ENCODE data around the gene C1orf94.

The C1orf94 gene, protein sequence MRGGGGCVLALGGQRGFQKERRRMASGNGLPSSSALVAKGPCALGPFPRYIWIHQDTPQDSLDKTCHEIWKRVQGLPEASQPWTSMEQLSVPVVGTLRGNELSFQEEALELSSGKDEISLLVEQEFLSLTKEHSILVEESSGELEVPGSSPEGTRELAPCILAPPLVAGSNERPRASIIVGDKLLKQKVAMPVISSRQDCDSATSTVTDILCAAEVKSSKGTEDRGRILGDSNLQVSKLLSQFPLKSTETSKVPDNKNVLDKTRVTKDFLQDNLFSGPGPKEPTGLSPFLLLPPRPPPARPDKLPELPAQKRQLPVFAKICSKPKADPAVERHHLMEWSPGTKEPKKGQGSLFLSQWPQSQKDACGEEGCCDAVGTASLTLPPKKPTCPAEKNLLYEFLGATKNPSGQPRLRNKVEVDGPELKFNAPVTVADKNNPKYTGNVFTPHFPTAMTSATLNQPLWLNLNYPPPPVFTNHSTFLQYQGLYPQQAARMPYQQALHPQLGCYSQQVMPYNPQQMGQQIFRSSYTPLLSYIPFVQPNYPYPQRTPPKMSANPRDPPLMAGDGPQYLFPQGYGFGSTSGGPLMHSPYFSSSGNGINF

GRCh38 chr1:34176830-34177603 is at the start of gene C1orf94:
TSS of gene C1orf94 (plus strand) at chr1:34176907. CDS start at chr1:34177790, 883 bp downstream.
- no peak within 1 kb of the TSS for H3K4me3 ChIP-seq (ENCODE audit: low read length)
- no peak within 1 kb of the TSS for H2AFZ ChIP-seq (ENCODE audit: low read depth, low read length)
- no peaks in the 10 kb centered on the region for H3K9me3 ChIP-seq (ENCODE audit: low read length)
- no peaks in the 10 kb centered on the region for H3K4me1 ChIP-seq (ENCODE audit: insufficient read depth, low read length)
- H3K36me3 ChIP-seq (ENCODE audit: insufficient read depth, low read length): no peaks in the 10 kb centered on the region
- peaks cover 28% of the 10 kb centered on the region for H3K27me3 ChIP-seq (ENCODE audit: insufficient read depth, low read length)

DNA sequence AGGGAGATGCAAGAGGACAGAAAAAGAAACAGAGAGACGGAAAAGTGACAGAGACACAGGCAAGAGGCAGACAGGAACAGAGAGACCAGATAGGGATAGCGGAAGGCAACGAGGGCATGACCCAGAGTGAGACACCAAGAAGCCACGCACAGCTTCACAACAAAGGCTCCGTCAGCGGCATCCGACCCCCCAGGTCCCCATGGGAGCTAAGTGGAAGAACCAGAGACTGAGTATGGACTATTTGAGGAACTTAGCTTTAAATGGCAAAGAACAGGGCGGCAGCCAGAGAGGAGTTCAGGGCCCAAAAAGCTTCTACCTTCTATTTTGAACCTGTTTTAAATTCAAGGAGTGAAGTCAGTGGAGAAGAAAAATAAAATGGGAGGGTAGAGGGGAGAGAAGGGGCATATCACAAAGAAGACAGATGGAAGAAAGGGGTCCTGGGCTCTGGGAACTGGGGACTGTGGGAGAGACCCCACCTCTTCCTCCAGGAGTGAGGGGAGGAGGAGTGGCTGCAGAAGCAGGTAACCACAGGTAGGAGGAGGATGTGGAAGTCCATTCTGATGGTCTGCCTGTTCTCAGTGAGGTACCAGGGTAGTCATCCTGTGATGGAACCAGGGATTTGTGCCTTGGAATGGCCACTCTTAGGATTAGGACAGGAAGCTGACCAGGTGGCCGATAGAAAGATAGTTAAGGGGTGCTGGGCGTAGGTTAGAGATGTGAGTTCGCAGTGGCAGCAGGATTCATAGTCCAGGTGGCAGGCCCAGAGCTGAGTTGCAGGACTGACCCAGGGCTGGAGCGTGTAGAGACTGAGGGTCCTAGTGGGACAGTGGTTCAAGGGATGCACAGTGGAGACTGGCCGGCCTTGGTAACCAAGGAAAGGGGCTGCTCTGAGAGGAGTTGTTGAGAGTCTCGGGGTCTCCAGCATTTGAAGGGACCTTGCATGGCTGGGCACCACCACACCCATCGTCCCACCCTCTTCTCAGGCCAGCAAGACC is 49.4 kb upstream of the C1orf94 start:
- Histone ChIP-seq H3K9me3 (ENCODE audit: low read length) (no peaks in the 10 kb centered on the region), H3K27me3 (ENCODE audit: insufficient read depth, low read length) (peaks cover 3% of the 10 kb centered on the region), H3K4me1 (ENCODE audit: insufficient read depth, low read length) (no peaks in the 10 kb centered on the region), H2AFZ (ENCODE audit: low read depth, low read length) (no peak overlapping the region), H3K4me3 (ENCODE audit: low read length) (no peak overlapping the region), H3K36me3 (ENCODE audit: insufficient read depth, low read length) (no peaks in the 10 kb centered on the region)

- H3K9me3 ChIP-seq (ENCODE audit: low read length): no peaks in the 10 kb centered on the region
- H3K4me3 ChIP-seq (ENCODE audit: low read length): no peak overlapping the region
- no peak overlapping the region for H2AFZ ChIP-seq (ENCODE audit: low read depth, low read length)
- peaks cover 3% of the 10 kb centered on the region for H3K27me3 ChIP-seq (ENCODE audit: insufficient read depth, low read length)
- H3K4me1 ChIP-seq (ENCODE audit: insufficient read depth, low read length): no peaks in the 10 kb centered on the region
- no peaks in the 10 kb centered on the region for H3K36me3 ChIP-seq (ENCODE audit: insufficient read depth, low read length)
Observed at GRCh38 chr1:34128186-34128889, 48.4 kb upstream of the C1orf94 start.

GRCh38 chr1:34129630-34130029 is 47.1 kb upstream of the C1orf94 start:
- Histone ChIP-seq H3K27me3 (ENCODE audit: insufficient read depth, low read length) (peaks cover 3% of the 10 kb centered on the region), H3K4me1 (ENCODE audit: insufficient read depth, low read length) (no peaks in the 10 kb centered on the region), H2AFZ (ENCODE audit: low read depth, low read length) (no peak overlapping the region), H3K4me3 (ENCODE audit: low read length) (no peak overlapping the region), H3K36me3 (ENCODE audit: insufficient read depth, low read length) (no peaks in the 10 kb centered on the region), H3K9me3 (ENCODE audit: low read length) (no peaks in the 10 kb centered on the region)

GRCh38 chr1:34130306-34130705 is 46.4 kb upstream of the C1orf94 start:
- Histone ChIP-seq H2AFZ (ENCODE audit: low read depth, low read length) (no peak overlapping the region), H3K4me3 (ENCODE audit: low read length) (no peak overlapping the region)

GRCh38 chr1:34131396-34132160 is 45.1 kb upstream of the C1orf94 start:
- Histone ChIP-seq H3K36me3 (ENCODE audit: insufficient read depth, low read length) (no peaks in the 10 kb centered on the region), H3K9me3 (ENCODE audit: low read length) (no peaks in the 10 kb centered on the region), H3K4me1 (ENCODE audit: insufficient read depth, low read length) (no peaks in the 10 kb centered on the region), H3K27me3 (ENCODE audit: insufficient read depth, low read length) (peaks cover 3% of the 10 kb centered on the region), H2AFZ (ENCODE audit: low read depth, low read length) (no peak overlapping the region), H3K4me3 (ENCODE audit: low read length) (no peak overlapping the region)

More at GRCh38 chr1:34130306-34130705, 46.4 kb upstream of the C1orf94 start:
- Histone ChIP-seq H3K4me1 (ENCODE audit: insufficient read depth, low read length) (no peaks in the 10 kb centered on the region), H3K9me3 (ENCODE audit: low read length) (no peaks in the 10 kb centered on the region), H3K27me3 (ENCODE audit: insufficient read depth, low read length) (peaks cover 3% of the 10 kb centered on the region), H3K36me3 (ENCODE audit: insufficient read depth, low read length) (no peaks in the 10 kb centered on the region)

DNA sequence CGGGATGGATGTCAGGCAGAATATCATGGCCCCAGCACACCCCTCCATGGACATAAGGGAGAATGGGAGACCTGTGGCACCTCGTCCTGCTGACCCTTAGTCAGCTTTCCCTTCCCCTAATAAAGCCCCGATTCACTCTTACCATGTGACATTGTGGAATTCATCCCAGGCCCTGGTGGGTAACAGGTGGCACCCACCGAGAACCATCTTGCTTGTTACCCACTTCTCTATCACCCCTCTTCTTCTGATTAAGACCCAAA is 44.6 kb upstream of the C1orf94 start:
- Histone ChIP-seq H3K4me1 (ENCODE audit: insufficient read depth, low read length) (no peaks in the 10 kb centered on the region), H3K36me3 (ENCODE audit: insufficient read depth, low read length) (no peaks in the 10 kb centered on the region), H2AFZ (ENCODE audit: low read depth, low read length) (no peak overlapping the region), H3K4me3 (ENCODE audit: low read length) (no peak overlapping the region), H3K27me3 (ENCODE audit: insufficient read depth, low read length) (no peaks in the 10 kb centered on the region), H3K9me3 (ENCODE audit: low read length) (no peaks in the 10 kb centered on the region)

GRCh38 chr1:34137411-34137810 is 39.3 kb upstream of the C1orf94 start:
- no peaks in the 10 kb centered on the region for H3K9me3 ChIP-seq (ENCODE audit: low read length)
- no peaks in the 10 kb centered on the region for H3K36me3 ChIP-seq (ENCODE audit: insufficient read depth, low read length)
- no peaks in the 10 kb centered on the region for H3K4me1 ChIP-seq (ENCODE audit: insufficient read depth, low read length)
- H3K4me3 ChIP-seq (ENCODE audit: low read length): no peak overlapping the region
- H2AFZ ChIP-seq (ENCODE audit: low read depth, low read length): no peak overlapping the region
- H3K27me3 ChIP-seq (ENCODE audit: insufficient read depth, low read length): peaks cover 3% of the 10 kb centered on the region

- peaks cover 3% of the 10 kb centered on the region for H3K27me3 ChIP-seq (ENCODE audit: insufficient read depth, low read length)
- no peak overlapping the region for H2AFZ ChIP-seq (ENCODE audit: low read depth, low read length)
- H3K9me3 ChIP-seq (ENCODE audit: low read length): no peaks in the 10 kb centered on the region
- no peak overlapping the region for H3K4me3 ChIP-seq (ENCODE audit: low read length)
- H3K36me3 ChIP-seq (ENCODE audit: insufficient read depth, low read length): no peaks in the 10 kb centered on the region
- no peaks in the 10 kb centered on the region for H3K4me1 ChIP-seq (ENCODE audit: insufficient read depth, low read length)
Observed at GRCh38 chr1:34140011-34140676, 36.6 kb upstream of the C1orf94 start.

DNA sequence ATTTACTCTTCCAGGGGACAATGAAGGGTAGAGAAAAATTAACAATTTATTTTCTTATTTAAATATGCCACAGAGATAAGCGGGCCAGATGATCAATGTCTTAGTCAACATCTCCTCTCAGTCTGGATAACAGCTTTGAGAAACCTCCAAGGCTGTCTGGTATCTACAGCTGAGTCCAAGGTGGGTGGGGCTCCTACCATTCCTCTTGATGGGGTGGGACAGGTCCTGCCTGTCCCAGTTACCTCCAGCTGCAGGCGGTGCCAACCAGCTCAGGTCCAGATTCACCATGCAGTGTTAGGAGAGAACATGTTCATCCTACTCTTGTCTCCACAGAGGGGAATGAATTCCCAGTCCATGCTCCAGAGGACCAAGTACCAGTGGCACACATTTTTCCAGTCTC is 32.7 kb upstream of the C1orf94 start:
- H3K9me3 ChIP-seq (ENCODE audit: low read length): no peaks in the 10 kb centered on the region

DNA sequence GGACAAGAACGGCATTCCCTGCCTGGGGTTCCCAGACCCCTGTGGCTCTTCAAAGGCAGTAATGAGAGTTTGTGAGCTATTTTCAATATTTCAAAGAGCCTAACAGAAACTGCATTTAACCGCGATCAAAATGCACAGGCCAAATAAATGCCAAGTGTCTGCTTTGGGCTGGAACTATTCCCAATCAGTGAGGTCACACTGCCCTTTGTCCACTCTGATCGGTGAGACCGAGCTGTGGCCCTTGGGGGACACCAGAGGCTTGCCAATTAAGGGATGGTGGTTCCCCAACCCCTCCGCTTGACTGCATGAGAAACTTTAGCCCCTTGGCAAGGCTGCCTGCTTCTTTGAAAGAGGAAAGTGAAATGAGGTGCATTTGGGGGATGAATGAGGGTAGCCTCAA is 31.9 kb upstream of the C1orf94 start:
- no peak overlapping the region for H2AFZ ChIP-seq (ENCODE audit: low read depth, low read length)
- H3K36me3 ChIP-seq (ENCODE audit: insufficient read depth, low read length): no peaks in the 10 kb centered on the region
- H3K4me1 ChIP-seq (ENCODE audit: insufficient read depth, low read length): no peaks in the 10 kb centered on the region
- H3K9me3 ChIP-seq (ENCODE audit: low read length): no peaks in the 10 kb centered on the region
- no peak overlapping the region for H3K4me3 ChIP-seq (ENCODE audit: low read length)
- peaks cover 3% of the 10 kb centered on the region for H3K27me3 ChIP-seq (ENCODE audit: insufficient read depth, low read length)

More for the DNA sequence above, 32.7 kb upstream of the C1orf94 start:
- Histone ChIP-seq H2AFZ (ENCODE audit: low read depth, low read length) (no peak overlapping the region), H3K4me1 (ENCODE audit: insufficient read depth, low read length) (no peaks in the 10 kb centered on the region), H3K4me3 (ENCODE audit: low read length) (no peak overlapping the region), H3K36me3 (ENCODE audit: insufficient read depth, low read length) (no peaks in the 10 kb centered on the region), H3K27me3 (ENCODE audit: insufficient read depth, low read length) (peaks cover 3% of the 10 kb centered on the region)

Data from neuron (in vitro differentiated cells).